T-cell (primary cell): ENCODE measurements around the gene SOX18. TPM values are rescaled to one million over a fixed set of nuclear protein-coding genes. Genes with fewer than 3 reads are reported as not detected.
"Not testable (repeated sequence)": the region's sequence is repeated elsewhere in the genome, so short reads cannot be mapped to it uniquely, and the experiment has no call there.

Experiments used
- ATAC-seq, 4 experiments: fragments of 200-7000 bp in 3 of 4; fragments of 150-1000 bp in 1 of 4; cut with Tn5 transposase; replicated peaks in 1 of 4; 1 replicate in 3 of 4; 2 replicates in 1 of 4; pipeline ENCODE4 v1.10.0; 2021; ENCODE audit warnings: moderate library complexity in 3 of 4, mild to moderate bottlenecking in 2 of 4, moderate number of reproducible peaks in 1 of 4
- CTCF ChIA-PET, 2 donors: fragments of 300-600 bp; sonication (Branson Sonifier 250); formaldehyde crosslinking; loops; one replicate each; lab custom pipeline; 2022; ENCODE audit warnings: antibody characterized with exemption in 2 of 2; lab: Charles Lee
- POLR2A ChIA-PET, 2 donors: fragments of 300-600 bp; sonication (Branson Sonifier 250); formaldehyde crosslinking; loops; one replicate each; lab custom pipeline; 2022; ENCODE audit warnings: antibody characterized with exemption in 2 of 2; lab: Charles Lee
- DNase-seq, 35 experiments: peaks; one replicate each; pipeline versions ENCODE4 v3.0.0 to v3.0.0-alpha.2; 2013 to 2023
- H3K27ac ChIP-seq: one replicate; pipeline ENCODE4 v1.5.1; 2013; ENCODE audit warnings: low read length
- H3K27me3 ChIP-seq, 2 experiments: replicated peaks in 1 of 2; 1 replicate in 1 of 2; 2 replicates in 1 of 2; pipeline versions ENCODE4 v1.6.1 to v1.7.0; 2013; ENCODE audit warnings: low read length in 1 of 2, mixed read lengths in 1 of 2; ENCODE audit not compliant: control insufficient read depth in 2 of 2, insufficient read depth in 2 of 2; ENCODE audit errors: extremely low read depth in 1 of 2
- H3K36me3 ChIP-seq, 2 donors: 1 replicate in 1 of 2; 2 replicates in 1 of 2; pipeline versions ENCODE4 v1.6.1 to v1.7.0; 2013; ENCODE audit warnings: low read length in 1 of 2; ENCODE audit not compliant: control insufficient read depth in 2 of 2, insufficient read depth in 1 of 2; ENCODE audit errors: extremely low read depth in 1 of 2
- H3K4me1 ChIP-seq, 2 experiments: 1 replicate in 1 of 2; 2 replicates in 1 of 2; pipeline versions ENCODE4 v1.6.1 to v1.7.0; 2013; ENCODE audit warnings: low read length in 2 of 2, mixed read lengths in 1 of 2; ENCODE audit not compliant: insufficient read depth in 2 of 2, control insufficient read depth in 1 of 2; ENCODE audit errors: extremely low read depth in 1 of 2
- H3K4me3 ChIP-seq, 2 donors: 1 replicate in 1 of 2; 2 replicates in 1 of 2; pipeline versions ENCODE4 v1.5.1 to v1.7.0; 2013; ENCODE audit warnings: mild to moderate bottlenecking in 2 of 2, low read length in 1 of 2, moderate library complexity in 1 of 2; ENCODE audit not compliant: control insufficient read depth in 1 of 2; ENCODE audit errors: extremely low read depth in 1 of 2
- H3K9me3 ChIP-seq: 2 replicates; pipeline ENCODE4 v1.7.0; 2013
- H3K27ac Mint-ChIP-seq, 2 donors: one replicate each; pipeline ENCODE4 v1.8.0; 2020 to 2021; ENCODE audit warnings: mild to moderate bottlenecking in 2 of 2, mixed read lengths in 2 of 2
- H3K27me3 Mint-ChIP-seq, 2 donors: one replicate each; pipeline ENCODE4 v1.8.0; 2021 to 2022; ENCODE audit warnings: mixed read lengths in 2 of 2
- H3K36me3 Mint-ChIP-seq: one replicate; pipeline ENCODE4 v1.8.0; 2021; ENCODE audit warnings: mixed read lengths
- H3K4me1 Mint-ChIP-seq, 3 donors: one replicate each; pipeline ENCODE4 v1.8.0; 2020 to 2022; ENCODE audit warnings: mixed read lengths in 3 of 3, mild to moderate bottlenecking in 1 of 3
- H3K4me3 Mint-ChIP-seq, 3 donors: one replicate each; pipeline ENCODE4 v1.8.0; 2020 to 2022; ENCODE audit warnings: mild to moderate bottlenecking in 3 of 3, mixed read lengths in 3 of 3, moderate library complexity in 3 of 3
- H3K9me3 Mint-ChIP-seq, 3 donors: one replicate each; pipeline ENCODE4 v1.8.0; 2020 to 2022; ENCODE audit warnings: mixed read lengths in 3 of 3
- WGBS: methylation state at CpG from one replicate; pipeline ENCODE4 v1.1.5; 2013; ENCODE audit warnings: missing lambda C conversion rate; ENCODE audit not compliant: insufficient coverage; 5-methylcytosine and 5-hydroxymethylcytosine counted together
- total RNA-seq, 35 experiments: library from RNA in 6 of 35; stranded (reverse) in 6 of 35; fragments of 120-200 nt in 1 of 35; gene quantifications; one replicate each; pipeline versions ENCODE4 v1.2.1 to v1.2.4 and lab custom pipeline; 2013 to 2026

Gene SOX18
- total RNA-seq, 5 donors from 2014 or later (not counting 1 experiment from before 2014, with no cell fraction given): 0.35 to 0.56 (median 0.44) TPM; not detected in 2

DNA sequence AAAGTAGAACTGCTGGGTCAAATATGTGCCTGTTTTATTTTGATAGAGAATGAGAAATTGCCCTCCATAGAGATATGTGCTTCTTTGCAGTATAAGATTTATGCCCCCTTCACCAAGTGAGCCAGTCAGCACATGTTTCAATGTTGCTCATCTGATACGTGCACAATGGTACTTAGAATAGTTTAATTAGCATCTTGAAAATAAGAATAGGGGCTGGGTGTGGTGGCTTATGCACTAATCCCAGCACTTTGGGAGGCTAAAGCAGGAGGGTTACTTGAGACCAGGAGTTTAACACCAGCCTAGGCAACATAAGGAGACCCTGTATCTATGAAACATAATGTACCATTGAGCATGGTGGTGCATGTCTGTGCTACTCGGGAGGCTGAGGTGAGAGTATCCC, 33.8 kb downstream of the SOX18 start:
- Histone ChIP-seq H3K9me3 (no peaks in the 10 kb centered on the region), H3K36me3 (peaks cover 31 to 63% of the 10 kb centered on the region in 2 donors), H3K27ac (no peak overlapping the region), H3K4me3 (no peak overlapping the region), H3K27me3 (no peaks in the 10 kb centered on the region), H3K4me1 (peaks cover 9 to 32% of the 10 kb centered on the region in 2 experiments)
- ATAC-seq (no peak), DNase-seq (no peak)
- ChIA-PET CTCF (no interaction called here), POLR2A (no interaction called here)
- H3K36me3 Mint-ChIP-seq: peaks cover 52% of the 10 kb centered on the region
- peak overlapping the region in 1 of 3 donors; percentile 47 for H3K4me3 Mint-ChIP-seq
- no peaks in the 10 kb centered on the region for H3K27me3 Mint-ChIP-seq
- WGBS: no CpG with 5 or more reads among the region's 2 CpGs
- peak overlapping the region; percentile 52 to 70 for H3K27ac Mint-ChIP-seq
- H3K4me1 Mint-ChIP-seq: peaks cover 31 to 46% (median 34%) of the 10 kb centered on the region in 3 donors
- no peaks in the 10 kb centered on the region for H3K9me3 Mint-ChIP-seq

DNA sequence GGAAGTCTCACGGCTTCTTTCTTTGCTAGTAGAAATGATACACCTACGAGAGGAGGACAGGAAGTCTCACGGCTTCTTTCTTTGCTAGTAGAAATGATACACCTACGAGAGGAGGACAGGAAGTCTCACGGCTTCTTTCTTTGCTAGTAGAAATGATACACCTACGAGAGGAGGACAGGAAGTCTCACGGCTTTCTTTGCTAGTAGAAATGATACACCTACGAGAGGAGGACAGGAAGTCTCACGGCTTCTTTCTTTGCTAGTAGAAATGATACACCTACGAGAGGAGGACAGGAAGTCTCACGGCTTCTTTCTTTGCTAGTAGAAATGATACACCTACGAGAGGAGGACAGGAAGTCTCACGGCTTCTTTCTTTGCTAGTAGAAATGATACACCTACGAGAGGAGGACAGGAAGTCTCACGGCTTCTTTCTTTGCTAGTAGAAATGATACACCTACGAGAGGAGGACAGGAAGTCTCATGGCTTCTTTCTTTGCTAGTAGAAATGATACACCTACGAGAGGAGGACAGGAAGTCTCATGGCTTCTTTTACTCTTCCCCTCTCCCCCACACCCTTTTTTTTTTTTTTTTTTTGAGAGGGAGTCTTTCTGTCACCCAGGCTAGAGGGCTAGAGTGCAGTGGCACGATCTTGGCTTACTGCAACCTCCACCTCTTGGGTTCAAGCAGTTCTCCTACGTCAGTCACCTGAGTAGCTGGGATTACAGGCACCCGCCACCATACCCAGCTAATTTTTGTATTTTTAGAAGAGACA, 36.9 kb downstream of the SOX18 start:
- H3K27ac ChIP-seq: peak overlapping the region; percentile 82

DNA sequence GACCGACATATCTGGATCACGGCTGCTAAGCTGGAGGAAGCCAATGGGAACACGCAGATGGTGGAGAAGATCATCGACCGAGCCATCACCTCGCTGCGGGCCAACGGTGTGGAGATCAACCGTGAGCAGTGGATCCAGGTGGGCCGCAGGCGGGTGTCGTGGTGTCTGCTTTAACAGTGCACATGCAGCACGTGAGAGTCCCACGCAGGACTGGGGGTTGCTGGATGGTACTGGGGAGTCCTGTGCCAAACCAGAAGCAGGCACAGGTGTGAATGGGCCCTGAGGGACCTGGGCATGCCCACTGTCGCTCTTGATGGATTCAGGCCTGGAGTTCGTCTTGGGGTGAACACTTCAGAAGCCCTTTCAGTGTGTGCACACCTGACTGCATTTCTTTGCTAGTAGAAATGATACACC, 38.1 kb downstream of the SOX18 start:
- peak overlapping the region; percentile 82 for H3K27ac ChIP-seq
- Mint-ChIP-seq H3K27me3 (no peaks in the 10 kb centered on the region), H3K4me3 (peak overlapping the region; percentile 43 to 61 (median 49)), H3K36me3 (peaks cover 55% of the 10 kb centered on the region), H3K4me1 (peaks cover 45 to 75% (median 52%) of the 10 kb centered on the region in 3 donors), H3K27ac (peak overlapping the region; percentile 74 to 81), H3K9me3 (peaks cover 0 to 5% (median 0%) of the 10 kb centered on the region in 3 donors)
- 99% methylated on average over 14 of the region's 16 CpGs for WGBS
- DNase-seq (peak in 5 of 35 experiments; percentile 5 to 30 (median 29)), ATAC-seq (peak in 1 of 4 experiments; percentile 62)
- POLR2A ChIA-PET: no interaction called here
- no peaks in the 10 kb centered on the region for H3K9me3 ChIP-seq
- H3K36me3 ChIP-seq: peaks cover 24 to 59% of the 10 kb centered on the region in 2 donors
- no peaks in the 10 kb centered on the region for H3K27me3 ChIP-seq
- peak overlapping the region in 1 of 2 donors; percentile 68 for H3K4me3 ChIP-seq
- peaks cover 9 to 41% of the 10 kb centered on the region in 2 experiments for H3K4me1 ChIP-seq
- CTCF ChIA-PET: interaction anchor here in 1 of 2 donors (0.6 kb wide), 1 partner anchor 20 kb away, joined by 3 read pairs; no protein-coding TSS in a partner anchor

More for the DNA sequence above, 36.9 kb downstream of the SOX18 start:
- Histone ChIP-seq H3K4me3 (peak overlapping the region; percentile 8 to 28), H3K36me3 (peaks cover 26 to 58% of the 10 kb centered on the region in 2 donors), H3K4me1 (peaks cover 9 to 41% of the 10 kb centered on the region in 2 experiments)
- peak overlapping the region; percentile 45 to 62 (median 47) for H3K4me3 Mint-ChIP-seq
- H3K36me3 Mint-ChIP-seq: peaks cover 55% of the 10 kb centered on the region
- H3K27ac Mint-ChIP-seq: peak overlapping the region; percentile 85 to 87
- WGBS: no CpG with 5 or more reads among the region's 20 CpGs
- H3K9me3 Mint-ChIP-seq, CTCF ChIA-PET, H3K9me3 ChIP-seq, H3K27me3 ChIP-seq, POLR2A ChIA-PET, H3K27me3 Mint-ChIP-seq: not testable (repeated sequence)
- ATAC-seq (peak in 3 of 4 experiments; percentile 47 to 83 (median 61)), DNase-seq (peak in 1 of 35 experiments; percentile 35)
- H3K4me1 Mint-ChIP-seq: peaks cover 45 to 68% (median 55%) of the 10 kb centered on the region in 3 donors

DNA sequence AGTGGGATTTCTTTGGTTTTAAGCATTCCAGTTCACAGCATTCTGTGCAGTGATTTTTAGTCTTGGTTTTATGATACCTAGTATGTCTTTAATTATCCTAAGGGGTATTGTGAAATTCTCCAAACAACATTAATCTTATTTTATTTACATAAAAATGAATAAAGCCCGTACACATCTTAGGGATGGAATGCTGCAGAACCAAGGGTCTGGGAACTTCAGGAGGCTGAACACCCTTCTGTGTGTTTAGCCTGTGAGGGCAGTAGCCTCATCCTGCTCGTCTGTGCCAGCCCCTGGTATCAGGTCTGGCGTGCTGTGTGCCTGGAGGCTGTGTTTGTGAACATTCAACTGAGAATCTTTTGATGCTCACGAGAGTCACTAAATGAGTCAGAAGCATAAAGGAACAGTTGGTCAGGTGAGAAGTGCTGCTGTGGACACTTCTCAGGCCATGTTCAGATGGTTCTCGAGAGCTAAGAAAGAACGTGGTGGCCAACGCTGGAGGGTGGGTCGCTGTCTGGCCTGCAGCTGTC, 38.7 kb downstream of the SOX18 start:
- peak overlapping the region in 2 of 3 donors; percentile 49 to 61 for H3K4me3 Mint-ChIP-seq
- peaks cover 58% of the 10 kb centered on the region for H3K36me3 Mint-ChIP-seq
- peak overlapping the region in 1 of 2 donors; percentile 18 for H3K4me3 ChIP-seq
- no peaks in the 10 kb centered on the region for H3K27me3 ChIP-seq
- peak overlapping the region; percentile 82 for H3K27ac ChIP-seq
- ATAC-seq: no peak
- POLR2A ChIA-PET: no interaction called here
- H3K36me3 ChIP-seq: peaks cover 24 to 56% of the 10 kb centered on the region in 2 donors
- H3K27me3 Mint-ChIP-seq: no peaks in the 10 kb centered on the region
- peaks cover 0 to 5% (median 0%) of the 10 kb centered on the region in 3 donors for H3K9me3 Mint-ChIP-seq
- 73% methylated on average over 7 of the region's 8 CpGs for WGBS
- H3K27ac Mint-ChIP-seq: peak overlapping the region; percentile 74 to 81
- CTCF ChIA-PET: interaction anchor here in 1 of 2 donors (0.6 kb wide), 1 partner anchor 20 kb away, joined by 3 read pairs; no protein-coding TSS in a partner anchor
- no peaks in the 10 kb centered on the region for H3K9me3 ChIP-seq
- peaks cover 45 to 75% (median 51%) of the 10 kb centered on the region in 3 donors for H3K4me1 Mint-ChIP-seq
- H3K4me1 ChIP-seq: peaks cover 9 to 41% of the 10 kb centered on the region in 2 experiments
- DNase-seq: no peak

DNA sequence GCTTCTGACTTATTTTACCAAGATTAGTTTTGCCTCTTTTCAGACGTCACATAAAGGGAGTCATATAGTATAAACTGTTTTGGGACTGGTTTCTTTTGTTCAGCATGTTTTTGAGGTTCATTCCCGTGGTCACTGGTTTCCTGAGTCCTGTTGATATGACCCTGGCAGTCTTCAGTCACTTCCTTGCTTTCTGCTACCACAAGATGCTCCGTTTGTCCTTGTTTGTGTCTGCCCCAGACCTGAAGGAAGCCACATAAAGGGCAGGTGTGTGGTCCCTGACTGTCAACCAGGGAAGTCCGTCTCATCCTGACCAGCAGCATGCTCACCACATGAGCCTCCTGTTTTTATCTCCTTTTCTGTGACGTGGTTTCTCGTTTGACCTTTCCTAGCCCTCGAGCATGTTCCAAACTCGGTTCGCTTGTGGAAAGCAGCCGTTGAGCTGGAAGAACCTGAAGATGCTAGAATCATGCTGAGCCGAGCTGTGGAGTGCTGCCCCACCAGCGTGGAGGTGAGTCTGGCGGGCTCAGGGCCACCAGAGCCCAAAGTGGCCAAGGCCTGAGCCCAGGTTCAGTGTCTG, 39.5 kb downstream of the SOX18 start:
- H3K27ac ChIP-seq: no peak overlapping the region
- H3K9me3 ChIP-seq: no peaks in the 10 kb centered on the region
- peaks cover 58% of the 10 kb centered on the region for H3K36me3 Mint-ChIP-seq
- H3K36me3 ChIP-seq: peaks cover 22 to 57% of the 10 kb centered on the region in 2 donors
- peak overlapping the region in 2 of 3 donors; percentile 13 to 61 for H3K4me3 Mint-ChIP-seq
- H3K27me3 ChIP-seq: no peaks in the 10 kb centered on the region
- POLR2A ChIA-PET: no interaction called here
- peaks cover 9 to 41% of the 10 kb centered on the region in 2 experiments for H3K4me1 ChIP-seq
- H3K4me3 ChIP-seq: no peak overlapping the region
- 57% methylated on average over 11 of the region's 13 CpGs for WGBS
- no peak for ATAC-seq
- peaks cover 0 to 5% (median 0%) of the 10 kb centered on the region in 3 donors for H3K9me3 Mint-ChIP-seq
- CTCF ChIA-PET: no interaction called here
- no peak for DNase-seq
- H3K27me3 Mint-ChIP-seq: no peaks in the 10 kb centered on the region
- H3K4me1 Mint-ChIP-seq: peaks cover 44 to 77% (median 58%) of the 10 kb centered on the region in 3 donors
- H3K27ac Mint-ChIP-seq: peak overlapping the region; percentile 64 to 74

DNA sequence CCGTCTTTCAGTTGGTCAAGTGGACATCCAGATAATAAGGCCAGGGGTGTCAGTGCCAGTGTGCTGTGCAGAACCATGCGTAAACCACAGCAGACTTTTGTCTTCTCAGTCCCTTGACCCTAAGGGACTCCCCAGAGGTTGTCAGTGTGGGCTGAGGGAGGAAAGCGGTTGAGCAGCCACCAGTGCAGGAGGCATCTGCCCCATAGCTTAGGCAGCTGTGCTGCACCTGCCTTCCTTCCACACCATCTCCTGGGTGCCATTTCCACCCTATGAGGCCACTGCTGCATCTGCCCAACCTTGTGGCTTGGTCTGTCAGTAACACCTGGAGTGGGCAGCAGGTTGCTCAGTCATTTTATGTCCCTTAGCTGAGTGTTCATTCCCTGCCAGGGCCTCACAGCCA, 42.5 kb downstream of the SOX18 start:
- no peak overlapping the region for H3K4me3 ChIP-seq
- 93% methylated on average over 2 of the region's 3 CpGs for WGBS
- DNase-seq: no peak
- H3K4me1 Mint-ChIP-seq: peaks cover 34 to 73% (median 57%) of the 10 kb centered on the region in 3 donors
- H3K27ac Mint-ChIP-seq: peak overlapping the region in 1 of 2 donors; percentile 43
- H3K27ac ChIP-seq: no peak overlapping the region
- no peaks in the 10 kb centered on the region for H3K27me3 Mint-ChIP-seq
- H3K9me3 ChIP-seq: no peaks in the 10 kb centered on the region
- H3K4me3 Mint-ChIP-seq: peak overlapping the region in 1 of 3 donors; percentile 61
- peaks cover 0 to 5% (median 0%) of the 10 kb centered on the region in 3 donors for H3K9me3 Mint-ChIP-seq
- ATAC-seq: no peak
- POLR2A ChIA-PET: no interaction called here
- peaks cover 5 to 24% of the 10 kb centered on the region in 2 experiments for H3K4me1 ChIP-seq
- no peaks in the 10 kb centered on the region for H3K27me3 ChIP-seq
- peaks cover 62% of the 10 kb centered on the region for H3K36me3 Mint-ChIP-seq
- peaks cover 29 to 67% of the 10 kb centered on the region in 2 donors for H3K36me3 ChIP-seq
- CTCF ChIA-PET: interaction anchor here in 1 of 2 donors (0.8 kb wide), 1 partner anchor 20 kb away, joined by 10 read pairs; no protein-coding TSS in a partner anchor
